VCaP (cell line): Measurements from ENCODE around the gene AMH.

Source experiments
- H3K27ac ChIP-seq: fragments of 450-650 bp; 2 replicates; pipeline ENCODE4 v1.5.1; 2017
- CTCF ChIP-seq: fragments of 450-650 bp; conservative IDR thresholded peaks from 2 replicates; pipeline ENCODE4 v1.5.1; 2017; ENCODE audit warnings: mild to moderate bottlenecking, moderate library complexity

AMH gene

GRCh38 chr19:2244125-2244411, 5.1 kb upstream of the AMH start:
- H3K27ac ChIP-seq = no peak overlapping the region
- no peak for TF ChIP-seq CTCF

GRCh38 chr19:2244486-2244885, 4.6 kb upstream of the AMH start:
- TF ChIP-seq CTCF = no peak
- peak overlapping the region; percentile 67; the same call in 1 of the 2 replicates for H3K27ac ChIP-seq

GRCh38 chr19:2245273-2245672, 3.9 kb upstream of the AMH start:
- TF ChIP-seq CTCF = no peak
- peak overlapping the region; percentile 67 for H3K27ac ChIP-seq

GRCh38 chr19:2246014-2246620, 3.0 kb upstream of the AMH start:
- TF ChIP-seq CTCF = no peak
- peak overlapping the region; percentile 67 for H3K27ac ChIP-seq

GRCh38 chr19:2246801-2247361, 2.2 kb upstream of the AMH start:
- H3K27ac ChIP-seq = peak overlapping the region; percentile 67
- no peak for TF ChIP-seq CTCF

- H3K27ac ChIP-seq = peak overlapping the region; percentile 67
- TF ChIP-seq CTCF = no peak
Observed at GRCh38 chr19:2247433-2248101, 1.6 kb upstream of the AMH start.

GRCh38 chr19:2248136-2249009, 750 bp upstream of the AMH start:
- TF ChIP-seq CTCF = no peak
- no peak overlapping the region for H3K27ac ChIP-seq
